ENCODE results near the gene TLCD3B.
A peak's percentile ranks its signal among the peaks of the same experiment; 100 is the strongest.

TLCD3B gene, protein sequence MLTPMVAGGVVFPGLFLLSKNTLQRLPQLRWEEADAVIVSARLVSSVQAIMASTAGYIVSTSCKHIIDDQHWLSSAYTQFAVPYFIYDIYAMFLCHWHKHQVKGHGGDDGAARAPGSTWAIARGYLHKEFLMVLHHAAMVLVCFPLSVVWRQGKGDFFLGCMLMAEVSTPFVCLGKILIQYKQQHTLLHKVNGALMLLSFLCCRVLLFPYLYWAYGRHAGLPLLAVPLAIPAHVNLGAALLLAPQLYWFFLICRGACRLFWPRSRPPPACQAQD

DNA sequence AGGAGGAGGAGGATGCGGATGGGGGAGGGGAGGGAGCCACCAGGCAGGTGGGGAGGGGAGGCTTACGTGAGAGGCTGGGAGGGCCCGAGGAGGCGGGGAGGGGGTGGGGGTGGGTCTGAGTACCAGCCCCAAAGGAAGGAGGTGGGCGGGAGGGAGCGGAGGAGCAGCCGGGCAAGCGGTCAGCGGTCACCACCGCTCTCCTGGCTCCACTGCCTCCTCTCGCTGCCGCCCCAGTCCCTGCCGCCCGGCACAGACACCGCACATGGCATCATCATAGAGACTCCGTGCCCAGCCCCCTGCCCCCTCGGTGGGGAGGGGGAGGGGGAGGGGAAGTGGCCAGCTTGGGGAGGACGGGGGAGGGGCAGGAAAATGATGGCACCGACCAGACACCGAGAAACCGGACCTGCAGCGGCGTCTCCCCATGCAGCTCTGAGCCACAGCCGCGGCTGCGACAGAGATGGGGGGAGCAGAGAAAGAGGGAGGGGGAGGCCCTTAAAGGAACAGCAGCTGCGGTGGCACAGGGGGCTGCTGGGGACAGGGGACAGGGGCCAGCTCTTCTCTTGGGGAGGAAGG is at the start of gene TLCD3B:
Gene TLCD3B, minus strand, starts transcription at position 431 of the 573 bp plus-strand sequence. CDS start 744 bp downstream, outside the sequence.
- peak; percentile 22 for DNase-seq

DNA sequence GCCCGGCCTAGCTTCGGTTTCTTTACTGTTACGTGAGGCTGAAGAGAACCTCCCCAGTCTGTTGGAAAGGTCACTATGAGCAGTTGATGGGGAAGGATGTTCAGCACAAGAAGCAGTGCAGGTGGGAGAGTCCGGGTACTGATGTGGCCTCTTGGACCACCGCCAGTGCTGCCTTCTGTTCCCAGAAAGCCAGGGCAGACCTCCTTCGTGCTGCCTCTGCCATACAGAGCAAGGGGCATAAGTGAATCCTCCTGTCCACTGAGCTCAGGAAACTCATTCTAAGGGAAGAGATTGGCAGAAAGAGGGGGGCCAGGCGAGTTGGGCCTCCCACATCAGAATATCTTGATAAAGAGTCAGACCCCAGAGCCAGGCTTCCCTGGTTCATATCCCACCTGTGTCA is 48.4 kb upstream of the TLCD3B start:
- no peak for DNase-seq

DNA sequence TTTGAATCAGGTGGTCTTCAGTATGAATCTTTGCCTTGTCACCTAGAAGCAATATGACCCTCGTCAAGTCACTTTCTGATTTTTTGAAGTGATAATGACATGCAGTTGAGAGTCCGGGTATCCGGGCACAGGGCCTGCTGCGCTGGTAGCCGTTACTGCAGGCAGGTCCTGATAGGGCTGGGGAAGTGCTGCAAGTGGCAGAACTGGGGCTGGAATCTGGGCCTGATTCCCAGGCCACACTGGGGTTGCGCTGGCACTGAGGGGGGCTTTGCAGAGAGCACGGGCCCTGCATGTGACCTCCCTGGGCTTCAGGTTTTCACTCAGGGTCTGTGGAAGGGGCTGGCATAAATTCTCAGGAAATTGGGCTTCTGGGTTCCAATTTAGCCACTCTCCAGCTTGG is 47.7 kb upstream of the TLCD3B start:
- DNase-seq = no peak

DNA sequence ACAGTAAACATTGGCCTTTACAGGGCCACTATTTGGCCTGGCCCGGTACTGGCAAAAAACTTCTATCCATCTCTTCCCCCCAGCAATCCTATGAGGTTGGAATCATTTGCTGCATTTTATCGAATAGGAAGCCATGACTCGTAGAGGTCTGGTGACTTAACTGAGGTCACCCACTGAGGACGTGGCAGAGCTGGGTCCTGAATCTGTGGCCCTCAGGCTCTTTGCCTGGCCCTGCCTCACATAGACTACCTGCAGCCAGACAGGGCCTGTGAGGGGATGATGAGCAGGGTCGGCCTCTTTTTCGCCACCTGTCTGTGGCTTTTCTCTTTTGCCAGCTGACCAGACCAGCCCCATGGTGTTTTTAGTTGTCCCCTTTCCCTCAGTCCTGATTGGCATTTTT is 46.6 kb upstream of the TLCD3B start:
- DNase-seq = no peak

DNA sequence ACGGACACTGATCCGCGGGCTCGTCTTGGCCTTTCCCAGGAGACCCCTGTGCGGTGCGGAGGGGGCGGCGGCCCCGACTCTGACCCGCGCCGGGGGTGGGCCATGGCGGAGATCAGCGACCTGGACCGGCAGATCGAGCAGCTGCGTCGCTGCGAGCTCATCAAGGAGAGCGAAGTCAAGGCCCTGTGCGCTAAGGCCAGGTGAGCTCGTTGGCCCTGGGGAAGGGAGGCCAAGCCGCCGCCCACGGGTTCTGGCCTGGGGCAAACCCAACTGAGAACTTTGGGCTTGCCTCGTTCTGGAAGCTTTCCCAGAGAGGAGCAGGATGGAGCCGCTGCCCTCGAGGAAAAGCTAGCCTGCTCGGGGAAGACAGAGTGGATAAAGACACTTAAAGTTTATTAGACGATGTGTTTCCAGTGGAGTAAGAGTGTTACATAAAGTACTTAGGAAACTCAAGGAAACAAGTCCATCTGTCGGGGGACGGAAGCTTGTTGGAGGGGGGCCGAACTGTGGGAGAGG is 45.3 kb upstream of the TLCD3B start:
- DNase-seq = no peak

DNA sequence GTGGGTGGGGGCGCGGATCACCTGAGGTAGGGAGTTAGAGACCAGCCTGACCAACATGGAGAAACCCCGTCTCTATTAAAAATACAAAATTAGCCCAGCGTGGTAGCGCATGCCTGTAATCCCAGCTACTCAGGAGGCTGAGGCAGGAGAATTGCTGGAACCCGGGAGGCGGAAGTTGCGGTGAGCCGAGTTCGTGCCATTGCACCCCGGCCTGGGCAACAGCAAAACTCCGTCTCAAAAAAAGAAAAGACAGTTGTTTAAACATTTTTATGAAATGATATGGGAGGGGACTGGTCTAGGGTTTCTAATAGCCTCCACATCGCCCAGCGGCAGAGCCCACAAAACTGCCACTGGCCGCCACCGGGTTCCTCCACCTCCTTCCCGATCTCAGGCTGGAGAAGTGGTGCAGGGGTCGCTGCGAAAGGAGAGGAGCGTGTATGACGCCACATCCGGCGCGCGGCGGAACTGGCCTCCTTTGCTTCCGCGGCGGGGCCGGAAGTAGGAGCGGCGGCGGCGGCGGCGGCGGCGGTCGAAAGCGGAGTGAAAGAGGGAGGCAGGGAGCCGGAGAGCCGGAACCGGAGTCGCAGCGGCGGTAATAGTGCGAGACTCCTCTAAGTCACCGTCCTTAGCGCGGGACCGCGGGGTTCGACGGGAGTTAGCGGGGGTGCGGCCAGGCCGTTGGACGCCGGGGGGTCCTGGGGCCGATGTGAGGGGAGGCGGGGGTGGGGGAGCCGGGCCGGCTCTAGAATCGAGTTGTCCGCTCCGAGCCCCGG is 44.6 kb upstream of the TLCD3B start, which contains the start of gene PPP4C:
Gene PPP4C, plus strand, starts transcription at position 492 of the 773 bp plus-strand sequence. CDS start 384 bp downstream, outside the sequence.
- DNase-seq = peak; percentile 80

DNA sequence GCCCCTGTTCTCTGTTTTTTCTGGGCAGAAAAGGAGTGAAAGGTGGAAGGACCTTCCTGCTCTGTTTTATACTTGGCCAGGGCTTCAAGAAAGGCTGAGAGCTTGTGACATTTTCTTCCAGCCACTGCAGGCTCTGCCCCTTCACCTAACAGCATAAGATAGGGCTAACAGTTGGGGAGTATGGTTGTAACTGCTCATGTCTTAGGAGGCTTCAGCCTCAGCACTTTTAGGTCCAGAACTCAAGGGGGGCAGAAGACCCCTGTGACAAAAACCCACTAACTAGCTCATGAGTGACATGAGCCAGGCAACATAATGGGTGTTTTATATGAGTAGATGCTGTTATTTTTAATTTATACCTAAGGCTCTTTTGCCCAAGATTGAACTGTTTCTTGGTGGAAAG is 39.4 kb upstream of the TLCD3B start:
- no peak for DNase-seq

DNA sequence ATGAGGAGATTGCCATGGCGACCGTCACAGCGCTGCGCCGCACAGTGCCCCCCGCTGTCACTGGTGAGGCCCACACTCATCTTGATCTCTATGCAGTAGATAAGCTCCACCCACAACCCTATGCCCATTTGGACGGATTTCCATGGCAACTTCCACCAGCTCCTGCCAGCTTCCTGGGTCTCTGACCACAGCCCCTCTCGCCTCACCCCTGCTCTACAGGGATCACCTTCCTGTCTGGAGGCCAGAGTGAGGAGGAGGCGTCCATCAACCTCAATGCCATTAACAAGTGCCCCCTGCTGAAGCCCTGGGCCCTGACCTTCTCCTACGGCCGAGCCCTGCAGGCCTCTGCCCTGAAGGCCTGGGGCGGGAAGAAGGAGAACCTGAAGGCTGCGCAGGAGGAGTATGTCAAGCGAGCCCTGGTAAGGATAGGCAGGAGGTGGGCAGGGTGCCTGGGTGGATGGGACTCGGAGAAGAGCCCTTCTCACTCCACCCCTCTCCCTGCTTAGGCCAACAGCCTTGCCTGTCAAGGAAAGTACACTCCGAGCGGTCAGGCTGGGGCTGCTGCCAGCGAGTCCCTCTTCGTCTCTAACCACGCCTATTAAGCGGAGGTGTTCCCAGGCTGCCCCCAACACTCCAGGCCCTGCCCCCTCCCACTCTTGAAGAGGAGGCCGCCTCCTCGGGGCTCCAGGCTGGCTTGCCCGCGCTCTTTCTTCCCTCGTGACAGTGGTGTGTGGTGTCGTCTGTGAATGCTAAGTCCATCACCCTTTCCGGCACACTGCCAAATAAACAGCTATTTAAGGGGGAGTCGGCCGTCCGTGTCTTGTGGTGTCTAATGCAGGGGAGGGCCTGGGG is 38.8 kb upstream of the TLCD3B start:
- no peak for DNase-seq

DNA sequence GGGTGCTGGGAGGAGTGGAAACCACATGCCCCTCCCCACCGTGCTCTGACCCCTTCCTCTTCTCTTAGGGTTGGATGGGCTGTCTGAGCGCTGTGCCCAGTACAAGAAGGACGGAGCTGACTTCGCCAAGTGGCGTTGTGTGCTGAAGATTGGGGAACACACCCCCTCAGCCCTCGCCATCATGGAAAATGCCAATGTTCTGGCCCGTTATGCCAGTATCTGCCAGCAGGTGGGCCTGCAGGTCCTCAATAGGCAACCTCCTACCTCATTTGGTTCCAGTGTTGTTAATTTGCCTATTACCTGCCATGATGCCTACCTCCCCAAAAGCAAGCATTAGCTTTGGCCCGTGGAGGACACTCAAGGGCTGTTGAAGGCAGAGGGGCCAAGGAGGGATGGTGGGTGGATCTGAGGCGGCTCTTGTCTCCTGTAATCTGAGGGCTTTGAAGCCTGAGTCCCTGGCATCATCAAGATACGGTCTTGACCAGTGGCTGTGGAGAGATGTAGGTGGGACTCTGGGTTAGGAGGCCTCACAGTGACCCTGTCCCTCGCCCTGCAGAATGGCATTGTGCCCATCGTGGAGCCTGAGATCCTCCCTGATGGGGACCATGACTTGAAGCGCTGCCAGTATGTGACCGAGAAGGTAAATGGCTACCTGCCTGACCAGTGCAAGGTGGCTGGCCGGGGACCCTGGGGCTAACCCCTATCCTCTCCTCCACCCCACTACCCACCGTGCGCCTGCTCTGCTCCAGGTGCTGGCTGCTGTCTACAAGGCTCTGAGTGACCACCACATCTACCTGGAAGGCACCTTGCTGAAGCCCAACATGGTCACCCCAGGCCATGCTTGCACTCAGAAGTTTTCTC is 37.9 kb upstream of the TLCD3B start:
- no peak for DNase-seq

DNA sequence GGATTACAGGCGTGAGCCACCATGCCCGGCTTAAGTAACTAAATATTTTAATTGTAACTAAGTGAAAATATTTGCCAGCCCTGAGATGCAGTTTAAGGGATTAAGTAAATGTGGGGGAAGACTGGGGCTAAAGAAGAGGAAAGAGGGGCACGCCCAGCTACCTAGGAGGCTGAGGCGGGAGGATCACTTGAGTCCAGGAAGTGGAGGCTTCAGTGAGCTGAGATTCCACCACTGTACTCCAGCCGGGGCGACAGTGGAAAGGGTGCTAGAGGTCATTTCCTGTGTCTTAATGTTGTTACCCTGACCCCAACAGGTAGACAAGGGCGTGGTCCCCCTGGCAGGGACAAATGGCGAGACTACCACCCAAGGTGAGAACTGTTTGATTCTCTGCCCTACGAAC is 37.3 kb upstream of the TLCD3B start:
- DNase-seq = no peak

DNA sequence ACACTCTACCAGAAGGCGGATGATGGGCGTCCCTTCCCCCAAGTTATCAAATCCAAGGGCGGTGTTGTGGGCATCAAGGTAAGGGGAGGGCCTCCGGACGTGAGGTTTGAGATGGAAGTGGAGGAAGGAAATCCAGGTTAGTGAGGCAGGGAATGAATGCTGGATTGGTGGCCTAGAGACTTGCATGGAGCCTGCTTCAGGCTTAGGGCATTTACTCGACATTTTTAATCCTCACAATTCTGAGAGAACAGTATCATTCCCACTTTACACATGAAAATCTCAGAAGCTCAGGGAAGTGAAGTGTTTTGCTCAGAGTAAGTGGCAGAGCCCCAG is 36.5 kb upstream of the TLCD3B start:
- DNase-seq = no peak

DNA sequence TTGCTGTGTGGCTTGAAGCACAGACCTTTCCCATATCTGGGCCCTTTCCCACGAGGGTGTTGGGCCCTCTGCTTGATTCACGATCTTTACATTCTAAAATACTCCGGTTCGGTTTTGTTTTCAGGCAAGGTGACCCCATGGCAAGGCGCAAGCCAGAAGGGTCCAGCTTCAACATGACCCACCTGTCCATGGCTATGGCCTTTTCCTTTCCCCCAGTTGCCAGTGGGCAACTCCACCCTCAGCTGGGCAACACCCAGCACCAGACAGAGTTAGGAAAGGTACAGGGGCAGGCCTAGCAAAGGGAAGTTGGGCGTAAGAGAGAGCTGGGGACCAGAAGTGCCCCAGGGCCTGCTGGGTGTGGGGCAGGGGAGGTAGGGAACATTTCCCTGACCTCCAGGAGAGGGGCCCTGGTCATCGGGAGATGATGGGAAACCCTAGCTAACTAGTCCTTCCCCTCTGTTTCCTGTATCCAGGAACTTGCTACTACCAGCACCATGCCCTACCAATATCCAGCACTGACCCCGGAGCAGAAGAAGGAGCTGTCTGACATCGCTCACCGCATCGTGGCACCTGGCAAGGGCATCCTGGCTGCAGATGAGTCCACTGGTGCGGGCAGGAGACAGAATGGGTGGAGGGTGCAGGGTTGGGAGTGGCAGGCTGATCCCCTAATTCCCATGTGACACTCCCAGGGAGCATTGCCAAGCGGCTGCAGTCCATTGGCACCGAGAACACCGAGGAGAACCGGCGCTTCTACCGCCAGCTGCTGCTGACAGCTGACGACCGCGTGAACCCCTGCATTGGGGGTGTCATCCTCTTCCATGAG is 35.9 kb upstream of the TLCD3B start:
- no peak for DNase-seq

DNA sequence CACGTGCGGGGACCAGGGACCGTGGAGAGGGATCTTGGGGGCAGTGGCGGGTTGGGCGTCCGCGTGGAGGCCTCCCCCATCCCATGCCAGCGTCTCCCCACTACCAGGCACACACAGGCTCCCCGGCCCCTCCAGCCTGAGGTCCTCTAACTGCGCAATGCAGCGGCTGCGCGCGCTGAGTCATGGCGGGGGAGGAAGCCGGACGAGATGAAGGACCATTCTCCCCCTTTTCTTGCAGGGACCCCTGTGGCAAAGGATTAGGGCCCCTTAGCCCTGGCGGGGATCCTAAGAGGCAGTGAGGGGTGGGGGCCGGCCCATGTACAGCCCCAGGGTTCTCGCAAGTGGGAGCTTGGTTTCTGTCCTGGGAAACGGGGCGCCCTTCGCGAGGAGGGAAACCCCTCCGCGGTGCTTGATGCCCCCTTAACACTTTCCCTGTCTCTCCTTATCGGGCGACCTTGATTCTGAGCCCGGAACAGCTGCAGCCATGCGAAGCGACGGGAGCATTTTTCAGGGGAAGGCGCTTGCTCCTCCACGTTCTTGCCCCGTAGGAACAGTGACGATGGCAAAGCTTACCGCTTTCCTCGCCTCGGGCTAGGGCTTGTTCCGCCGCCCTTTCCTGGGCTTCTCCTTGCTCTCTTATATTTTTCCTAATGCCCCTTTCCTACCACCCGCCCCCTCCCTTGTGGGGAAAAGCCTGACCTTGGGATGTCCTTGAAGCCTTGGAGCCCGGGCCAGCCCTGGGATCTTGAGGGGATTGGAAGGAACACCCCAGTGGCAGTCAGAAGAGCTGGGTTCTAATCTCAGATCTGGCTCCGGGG is 35.1 kb upstream of the TLCD3B start:
- DNase-seq = no peak

DNA sequence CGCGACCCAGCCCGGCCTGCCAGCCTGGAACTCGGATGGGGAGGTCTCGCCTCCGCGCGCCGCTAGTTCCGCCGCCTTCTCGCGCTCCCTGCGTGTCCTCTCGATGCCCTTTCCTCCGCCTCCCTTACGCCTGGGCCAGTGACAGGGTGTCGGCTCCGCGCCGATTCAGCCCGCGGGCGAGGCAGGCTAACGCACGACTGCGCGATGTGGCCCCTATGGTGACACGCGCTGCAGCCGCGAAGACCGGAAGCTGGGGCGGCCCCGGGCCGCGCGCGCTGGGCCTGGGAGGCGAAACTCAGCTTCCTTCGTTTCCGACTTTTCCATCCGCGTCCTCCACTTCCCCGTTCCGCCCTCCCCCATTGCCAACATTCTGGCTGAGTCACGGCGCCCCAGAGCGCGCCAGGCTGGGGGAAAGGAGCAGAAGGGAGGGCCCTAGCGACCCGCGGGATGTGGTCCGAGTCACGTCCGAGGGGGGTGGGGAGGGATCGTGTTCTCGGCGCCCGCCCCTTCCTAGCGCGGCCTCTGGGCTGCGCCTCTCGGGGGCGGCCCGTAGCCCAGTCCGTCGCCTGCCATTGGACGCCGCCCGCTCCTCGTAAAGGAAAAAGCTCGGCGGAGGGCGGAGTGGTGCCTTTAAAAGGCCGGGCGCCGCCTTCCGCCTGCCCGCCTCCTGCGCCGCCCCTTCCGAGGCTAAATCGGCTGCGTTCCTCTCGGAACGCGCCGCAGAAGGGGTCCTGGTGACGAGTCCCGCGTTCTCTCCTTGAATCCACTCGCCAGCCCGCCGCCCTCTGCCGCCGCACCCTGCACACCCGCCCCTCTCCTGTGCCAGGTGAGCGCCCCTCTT is 34.3 kb upstream of the TLCD3B start, which contains the start of gene ALDOA:
Gene ALDOA, plus strand, starts transcription at position 659 of the 841 bp plus-strand sequence. CDS start 1,138 bp downstream, outside the sequence.
- DNase-seq = peak; percentile 91

DNA sequence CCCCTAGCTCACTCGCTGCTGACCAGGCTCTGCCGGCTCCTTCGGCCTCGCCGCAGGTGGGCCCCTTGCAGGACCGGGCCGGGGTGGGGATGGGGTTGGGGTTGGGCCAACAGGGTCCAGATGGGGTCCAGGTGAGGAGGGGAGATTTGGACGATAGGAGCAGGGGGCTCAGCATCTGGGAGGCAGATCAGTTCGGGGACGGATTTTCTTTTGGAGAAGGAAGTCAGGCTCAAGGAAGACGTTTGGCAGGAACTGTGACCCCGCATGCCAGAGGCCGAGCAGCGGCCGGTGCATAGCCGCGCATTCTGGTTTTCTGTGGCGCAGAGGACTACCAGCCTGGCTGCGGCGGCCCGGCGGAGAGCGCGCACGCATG is 33.6 kb upstream of the TLCD3B start:
- no peak for DNase-seq

DNA sequence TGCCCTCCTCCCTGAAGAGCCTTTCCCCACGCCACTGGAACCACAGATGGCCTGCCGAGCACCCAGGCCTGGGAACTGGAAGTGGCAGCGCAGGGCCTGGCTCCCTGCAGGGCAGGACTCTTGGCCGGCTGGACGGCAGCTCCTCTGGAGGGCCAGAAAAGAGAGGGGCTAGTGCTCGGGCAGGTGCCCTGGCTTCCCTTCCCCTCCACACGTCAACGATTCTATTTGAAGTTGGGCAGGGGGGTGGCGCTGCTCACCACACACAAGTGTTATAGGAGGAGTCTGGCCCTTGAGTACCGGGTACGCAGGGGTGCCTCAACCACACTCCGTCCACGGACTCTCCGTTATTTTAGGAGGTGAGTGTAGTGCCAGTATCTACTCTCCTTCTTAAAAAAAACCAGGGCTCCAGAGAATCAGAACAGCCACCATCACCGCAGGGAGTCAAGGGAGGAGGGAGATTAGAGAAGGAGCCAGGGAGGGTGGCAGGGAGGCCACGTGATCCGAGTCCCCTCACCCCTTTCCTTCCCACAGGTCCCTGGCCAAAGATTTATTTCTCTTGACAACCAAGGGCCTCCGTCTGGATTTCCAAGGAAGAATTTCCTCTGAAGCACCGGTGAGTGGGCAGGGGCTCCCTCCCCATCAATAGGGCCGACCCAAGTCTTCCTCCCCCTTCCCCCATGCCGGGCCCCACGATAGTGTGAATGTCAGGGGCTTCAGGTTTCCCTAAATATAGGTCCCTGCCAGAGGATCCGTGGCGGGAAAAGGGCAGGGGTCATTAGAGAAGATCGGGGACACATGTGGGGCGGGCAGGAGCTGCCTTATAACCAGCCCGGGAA is 33.0 kb upstream of the TLCD3B start:
- peak; percentile 69 for DNase-seq

DNA sequence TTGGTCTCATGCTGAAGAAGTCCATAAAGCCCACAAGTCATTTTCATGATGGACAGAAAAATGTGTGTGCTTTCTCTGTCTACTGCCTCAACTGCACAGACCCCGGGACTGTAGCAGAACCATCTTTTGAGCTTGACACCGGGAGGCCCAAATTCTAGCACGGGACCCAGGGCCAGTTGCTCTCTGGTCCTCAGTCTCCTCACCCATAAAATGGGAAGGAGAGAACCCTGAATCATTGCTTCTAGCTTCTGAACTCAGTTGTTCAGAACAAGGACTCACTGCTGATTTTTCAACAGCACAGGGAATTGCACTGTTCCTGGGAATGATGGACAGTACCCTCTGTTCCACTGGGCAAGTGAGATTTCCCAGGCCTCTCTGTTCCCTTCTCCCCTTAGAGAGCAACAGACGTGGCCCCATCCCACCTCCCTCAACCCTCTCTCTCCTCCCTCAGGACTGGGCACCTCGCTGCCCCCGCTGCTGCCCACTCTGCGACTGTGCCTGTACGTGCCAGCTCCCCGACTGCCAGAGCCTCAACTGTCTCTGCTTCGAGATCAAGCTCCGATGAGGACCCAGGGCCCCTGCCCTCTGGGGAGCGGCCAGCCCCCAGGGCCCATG is 32.3 kb upstream of the TLCD3B start:
- no peak for DNase-seq

Measured in NCI-H1092 (cell line).